ENCODE measurements around the gene MED8. TPM values are rescaled to one million over a fixed set of nuclear protein-coding genes. Genes with fewer than 3 reads are reported as not detected.

The MED8 gene
- total and polyA plus RNA-seq, 2 of the 13 experiments (the other 11 are each of a cell fraction or from before 2014, with no cell fraction given), result 16.9 to 77.4 TPM

- ChIA-PET CTCF (ENCODE audit: low intra/inter-chr PET ratio, low total read pairs) (no interaction called here), POLR2A (no interaction called here)
- Histone ChIP-seq H4K20me1 (ENCODE audit: insufficient read depth, low read length) (no peaks in the 10 kb centered on the region), H3K36me3 (replicated peaks in 1 of 2; ENCODE audit: control insufficient read depth in 1 of 2, insufficient read depth in 2 of 2, low read length in 2 of 2) (no peaks in the 10 kb centered on the region; a peak in 1 of 5 replicates), H3K4me1 (ENCODE audit: insufficient read depth, low read length) (no peaks in the 10 kb centered on the region), H3K79me2 (ENCODE audit: insufficient read depth, low read length) (no peaks in the 10 kb centered on the region), H3K27me3 (ENCODE audit: control insufficient read depth in 1 of 2, insufficient read depth in 2 of 2, low read length in 2 of 2) (no peaks in the 10 kb centered on the region), H3K9ac (ENCODE audit: insufficient read depth, low read depth, low read length) (no peak overlapping the region), H3K9me3 (ENCODE audit: low read length) (no peaks in the 10 kb centered on the region), H3K4me3 (replicated peaks in 1 of 3; ENCODE audit: insufficient read depth in 1 of 3, low read depth in 2 of 3, low read length in 3 of 3) (no peak overlapping the region), H3K27ac (ENCODE audit: extremely low read length, insufficient read depth, low read length) (no peak overlapping the region), H2AFZ (ENCODE audit: low read length) (no peak overlapping the region), H3K4me2 (ENCODE audit: low read depth, low read length) (no peak overlapping the region)
- DNase-seq (ENCODE audit: low spot score) (no peak), FAIRE-seq (no peak), ATAC-seq (no peak)
- TF ChIP-seq RAD51 (IDR thresholded peaks at IDR 0.05; ENCODE audit: borderline replicate concordance) (no peak), ZNF841 (CRISPR knock-in tag; IDR thresholded peaks at IDR 0.05; ENCODE audit: borderline replicate concordance) (no peak), KDM2A (CRISPR knock-in tag; IDR thresholded peaks at IDR 0.05; ENCODE audit: borderline replicate concordance, low read depth) (no peak), SSRP1 (CRISPR knock-in tag; IDR thresholded peaks at IDR 0.05) (no peak), ZNF296 (CRISPR knock-in tag; conservative IDR thresholded peaks at IDR 0.05) (no peak), ZBTB43 (CRISPR knock-in tag; conservative IDR thresholded peaks at IDR 0.05) (no peak)
- BruUV-seq (replicated peaks), result no TSS peak
- intact Hi-C loops (cut with micrococcal nuclease; ENCODE audit: unreplicated experiment), result no loop called here
- in situ Hi-C loops (cut with HindIII; ENCODE audit: extremely low pct_ligation_motif_present, low pct_unique_long_range_greater_than_20kb), result no loop called here
- 94% methylated on average over 3 of the region's 3 CpGs for WGBS (ENCODE audit: low lambda C conversion rate)
These were observed 8.6 kb upstream of the MED8 start for GRCh38 chr1:43398227-43398626.

GRCh38 chr1:43396059-43396458, 6.5 kb upstream of the MED8 start:
- 95% methylated on average over 1 of the region's 1 CpG for WGBS (ENCODE audit: low lambda C conversion rate)
- Histone ChIP-seq H2AFZ (ENCODE audit: low read length) (no peak overlapping the region), H3K27me3 (ENCODE audit: control insufficient read depth in 1 of 2, insufficient read depth in 2 of 2, low read length in 2 of 2) (no peaks in the 10 kb centered on the region), H3K27ac (ENCODE audit: extremely low read length, insufficient read depth, low read length) (no peak overlapping the region), H3K4me2 (ENCODE audit: low read depth, low read length) (no peak overlapping the region), H3K36me3 (replicated peaks in 1 of 2; ENCODE audit: control insufficient read depth in 1 of 2, insufficient read depth in 2 of 2, low read length in 2 of 2) (no peaks in the 10 kb centered on the region), H3K9ac (ENCODE audit: insufficient read depth, low read depth, low read length) (no peak overlapping the region), H3K4me1 (ENCODE audit: insufficient read depth, low read length) (peaks cover 4% of the 10 kb centered on the region), H3K4me3 (replicated peaks in 1 of 3; ENCODE audit: insufficient read depth in 1 of 3, low read depth in 2 of 3, low read length in 3 of 3) (no peak overlapping the region), H4K20me1 (ENCODE audit: insufficient read depth, low read length) (no peaks in the 10 kb centered on the region), H3K79me2 (ENCODE audit: insufficient read depth, low read length) (no peaks in the 10 kb centered on the region), H3K9me3 (ENCODE audit: low read length) (no peaks in the 10 kb centered on the region)
- no peak for ATAC-seq
- DNase-seq (ENCODE audit: low spot score), result no peak
- TF ChIP-seq MXI1 (IDR thresholded peaks at IDR 0.05; ENCODE audit: borderline replicate concordance, low read depth, low read length) (no peak), HCFC1 (IDR thresholded peaks at IDR 0.05; ENCODE audit: low read depth, low read length) (no peak), ZNF850 (CRISPR knock-in tag; conservative IDR thresholded peaks at IDR 0.05) (no peak)
- ChIA-PET POLR2A (no interaction called here), CTCF (ENCODE audit: low intra/inter-chr PET ratio, low total read pairs) (no interaction called here)
- in situ Hi-C loops (cut with HindIII; ENCODE audit: extremely low pct_ligation_motif_present, low pct_unique_long_range_greater_than_20kb), result no loop called here
- intact Hi-C loops (cut with micrococcal nuclease; ENCODE audit: unreplicated experiment), result no loop called here
- no peak for FAIRE-seq
- no TSS peak for BruUV-seq (replicated peaks)

Measured in HepG2 (cell line).